NCI-H460 (cell line): ENCODE measurements around the gene TNFRSF13B. TPM values are rescaled to one million over a fixed set of nuclear protein-coding genes. Genes with fewer than 3 reads are reported as not detected.
"Not testable (repeated sequence)": the region's sequence is repeated elsewhere in the genome, so short reads cannot be mapped to it uniquely, and the experiment has no call there.

Source experiments
- DNase-seq: peaks from one replicate; pipeline ENCODE4 v3.0.0-alpha.2; 2016; ENCODE audit warnings: low read depth; ENCODE audit errors: extremely low read depth
- total RNA-seq: library from RNA; depleted of rRNA; stranded (reverse); fragments of >200 nt; shearing (Covaris generic); gene quantifications from 2 replicates; pipeline ENCODE4 v1.2.3, GENCODE V29; 2014

TNFRSF13B gene
- total RNA-seq, 1 experiment from 2014 or later: not detected

- DNase-seq: no peak
Measured at GRCh38 chr17:16929035-16929680, 42.8 kb downstream of the TNFRSF13B start.

- no peak for DNase-seq
Measured at GRCh38 chr17:16928406-16929034, 43.4 kb downstream of the TNFRSF13B start.

- DNase-seq: no peak
Measured at GRCh38 chr17:16927641-16928321, 44.1 kb downstream of the TNFRSF13B start.

- DNase-seq: no peak
Measured at GRCh38 chr17:16926571-16927451, 45.1 kb downstream of the TNFRSF13B start.

GRCh38 chr17:16926061-16926511, 45.8 kb downstream of the TNFRSF13B start:
- no peak for DNase-seq

GRCh38 chr17:16925461-16926060, 46.4 kb downstream of the TNFRSF13B start:
- DNase-seq: no peak

DNA sequence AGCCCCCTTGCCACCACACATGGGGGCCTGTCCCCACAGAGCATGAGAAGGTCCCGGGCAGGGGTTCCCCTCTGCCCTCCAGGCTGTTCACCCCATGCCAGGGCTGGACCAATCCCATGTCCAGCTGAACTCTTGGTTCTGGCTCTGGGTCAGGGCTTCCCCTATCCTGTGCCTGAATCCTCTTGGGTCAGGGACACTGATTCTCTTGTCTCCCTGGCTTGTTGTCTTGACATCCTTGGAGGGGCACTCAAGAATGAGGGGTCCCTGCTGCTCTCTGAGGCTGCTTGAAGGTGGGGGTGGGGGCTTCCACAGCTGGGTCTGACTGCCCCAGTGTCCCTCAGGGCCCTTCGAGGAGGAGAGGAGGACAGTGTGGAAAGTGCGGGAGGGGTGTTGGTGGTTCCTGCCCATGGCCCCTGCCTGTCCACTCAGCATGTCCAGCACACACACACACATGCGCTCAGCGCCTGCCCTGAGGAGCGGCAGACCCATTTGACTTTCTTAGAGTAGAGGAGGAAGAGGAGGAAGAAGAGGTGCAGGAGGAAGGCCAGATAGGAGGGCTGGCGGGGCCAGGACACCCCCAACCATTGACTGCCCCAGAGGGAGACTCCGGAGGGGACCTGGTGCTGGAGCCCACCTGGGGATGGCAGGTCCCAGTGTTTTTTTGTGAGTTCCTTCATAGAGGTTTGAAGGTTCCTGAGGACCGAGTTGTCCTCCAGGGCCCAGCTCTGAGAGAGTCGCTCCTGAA, 47.0 kb downstream of the TNFRSF13B start:
- DNase-seq: no peak

- no peak for DNase-seq
Measured at GRCh38 chr17:16923904-16924695, 47.8 kb downstream of the TNFRSF13B start.

- DNase-seq: no peak
Measured at GRCh38 chr17:16923097-16923903, 48.6 kb downstream of the TNFRSF13B start.

DNA sequence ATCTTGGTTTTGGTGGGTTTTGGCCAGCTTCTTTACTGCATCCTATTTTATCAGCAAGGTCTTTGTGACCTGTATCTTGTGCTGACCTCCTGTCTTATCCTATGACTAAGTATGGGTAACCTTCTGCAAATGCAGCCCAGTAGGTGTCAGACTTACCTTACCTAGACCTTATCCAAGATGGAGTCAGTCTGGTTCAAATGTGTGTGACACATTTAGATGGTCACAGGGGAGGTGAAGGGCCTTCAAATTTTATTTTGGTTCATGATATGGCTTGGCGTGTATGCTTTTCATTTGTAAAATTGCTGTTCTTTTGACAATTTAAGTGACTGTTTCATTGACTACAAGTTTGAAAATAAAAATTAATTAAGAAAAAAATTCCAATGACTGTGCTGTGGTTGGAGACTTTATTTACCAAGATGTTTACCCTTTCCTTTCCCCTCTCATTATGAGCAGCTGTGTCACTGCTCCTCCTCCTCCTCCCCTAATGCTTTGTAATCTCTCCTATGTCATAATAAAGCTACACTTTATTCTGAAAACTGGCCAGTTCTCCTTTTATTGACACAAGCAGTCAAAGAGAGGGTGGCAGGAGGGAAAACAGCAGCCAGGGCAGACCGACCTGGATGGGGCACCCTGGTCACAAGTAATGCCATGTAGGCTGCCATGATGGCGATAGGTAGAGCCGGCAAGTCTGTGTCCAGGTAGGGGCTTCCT, 49.4 kb downstream of the TNFRSF13B start:
- DNase-seq: no peak

DNA sequence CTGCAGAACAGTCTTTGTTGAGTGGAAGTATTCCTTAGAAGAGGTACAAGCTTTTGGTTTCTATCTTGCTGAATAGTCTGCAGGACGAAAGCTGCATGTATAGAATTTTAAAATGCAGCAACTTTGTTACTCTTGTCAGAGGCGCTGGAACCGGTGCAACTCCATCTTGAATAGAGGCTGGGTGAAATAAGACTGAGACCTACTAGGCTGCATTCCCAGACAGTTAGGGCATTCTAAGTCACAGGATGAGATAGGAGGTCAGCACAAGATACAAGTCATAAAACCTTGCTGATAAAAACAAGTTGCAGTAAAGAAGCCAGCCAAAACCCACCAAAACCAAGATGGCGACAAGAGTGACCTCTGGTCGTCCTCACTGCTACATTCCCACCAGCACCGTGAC, 50.5 kb downstream of the TNFRSF13B start:
- not testable (repeated sequence) for DNase-seq

GRCh38 chr17:16920628-16921020, 51.3 kb downstream of the TNFRSF13B start:
- DNase-seq: no peak

GRCh38 chr17:16919663-16920627, 52.0 kb downstream of the TNFRSF13B start:
- DNase-seq: no peak

DNA sequence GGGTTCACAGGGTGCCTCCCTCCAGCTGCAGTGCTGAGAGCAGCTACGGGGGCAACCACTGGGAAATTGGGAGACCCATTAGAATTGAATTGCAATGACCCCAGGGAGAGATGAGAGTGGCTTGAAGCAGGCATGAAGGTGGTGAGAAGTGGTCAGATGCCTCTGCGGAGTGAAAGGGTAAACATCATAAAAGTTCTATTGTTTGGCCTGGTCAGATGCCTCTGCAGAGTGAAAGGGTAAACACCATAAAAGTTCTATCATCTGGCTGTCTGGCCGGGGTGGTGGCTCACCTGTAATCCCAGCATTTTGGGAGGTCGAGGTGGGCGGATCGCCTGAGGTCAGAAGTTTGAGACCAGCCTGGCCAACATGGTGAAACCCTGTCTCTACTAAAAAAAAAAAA, 53.5 kb downstream of the TNFRSF13B start:
- DNase-seq: no peak

DNA sequence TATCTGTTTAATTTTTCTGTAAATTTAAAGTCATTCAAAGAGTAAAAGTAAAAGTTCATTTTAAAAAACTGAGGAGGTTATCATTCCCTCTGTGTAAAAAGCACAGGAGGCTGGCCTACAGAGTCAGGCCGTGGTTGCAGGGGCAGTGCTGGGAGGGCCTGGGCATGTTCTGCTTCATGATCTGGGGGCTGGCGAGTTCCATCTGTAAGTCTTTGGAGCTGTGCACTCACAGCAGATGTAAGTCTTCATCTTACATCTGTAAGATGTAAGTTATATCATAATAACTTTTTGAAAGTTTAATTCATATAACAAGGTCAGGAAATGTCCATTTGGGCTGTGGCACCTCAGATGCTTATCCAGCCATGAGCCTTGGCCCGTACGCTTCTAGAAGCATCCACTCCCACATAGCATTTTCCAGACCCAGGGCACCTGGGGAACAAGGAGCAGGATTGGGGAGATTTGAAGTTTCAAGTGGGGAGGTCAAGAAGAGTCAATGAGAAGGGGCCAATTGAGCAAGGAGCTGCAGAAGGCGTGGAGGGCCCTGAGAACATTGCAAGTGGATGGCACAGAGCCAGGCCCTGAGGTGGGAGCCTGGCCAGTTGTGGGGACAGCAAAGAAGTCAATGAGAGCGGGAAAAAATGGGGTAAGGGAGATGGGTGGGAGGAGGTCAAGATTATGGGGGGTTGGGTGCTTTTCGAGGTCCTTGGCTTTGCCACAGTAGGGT, 54.1 kb downstream of the TNFRSF13B start:
- DNase-seq: no peak

DNA sequence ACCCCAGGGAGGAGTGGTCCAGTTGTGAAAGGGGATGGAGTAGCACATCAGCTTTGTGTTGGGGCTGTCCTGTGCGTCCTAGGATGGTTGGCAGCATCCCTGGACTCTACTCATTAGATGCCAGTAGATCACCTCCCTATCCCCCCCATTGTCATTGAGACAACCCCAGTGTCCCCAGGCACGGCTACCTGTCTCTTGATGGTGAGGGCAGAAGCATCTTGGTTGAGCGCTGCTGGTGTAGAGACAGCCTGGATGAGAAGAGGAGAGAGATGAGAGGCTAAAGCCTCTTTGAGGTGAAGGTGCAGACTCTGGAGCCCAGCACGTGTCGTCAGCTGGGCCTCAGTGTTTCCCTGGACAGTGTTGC, 55.4 kb downstream of the TNFRSF13B start:
- no peak for DNase-seq
